HG03095 (cell line): Measurements from ENCODE around the gene PDPR.
"Not testable (repeated sequence)": the region's sequence is repeated elsewhere in the genome, so short reads cannot be mapped to it uniquely, and the experiment has no call there.

Experiments
- ATAC-seq: cut with Tn5 transposase; IDR thresholded peaks from one replicate; pipeline ENCODE4 v1.9.1; 2021; ENCODE audit warnings: moderate library complexity; ENCODE audit not compliant: unreplicated experiment

PDPR gene

DNA sequence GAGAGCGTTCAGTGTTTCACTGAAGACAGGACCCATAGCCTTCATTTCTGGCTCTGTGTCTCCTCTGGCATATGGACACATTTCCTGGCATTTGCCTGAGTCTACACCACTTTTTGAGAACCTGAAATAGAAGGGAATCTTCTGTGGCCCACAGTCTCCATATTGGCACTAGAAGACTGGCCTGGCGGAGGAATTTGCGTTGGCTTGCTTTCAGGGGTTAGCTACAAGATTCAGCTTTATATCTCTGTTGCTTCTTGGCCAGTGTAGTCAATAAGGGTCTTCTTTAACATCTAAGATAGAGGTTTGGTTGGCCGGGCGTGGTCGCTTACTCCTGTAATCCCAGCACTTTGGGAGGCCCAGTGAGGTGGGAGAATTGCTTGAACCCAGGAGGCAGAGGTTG is 46.7 kb downstream of the PDPR start:
- ATAC-seq: no peak

DNA sequence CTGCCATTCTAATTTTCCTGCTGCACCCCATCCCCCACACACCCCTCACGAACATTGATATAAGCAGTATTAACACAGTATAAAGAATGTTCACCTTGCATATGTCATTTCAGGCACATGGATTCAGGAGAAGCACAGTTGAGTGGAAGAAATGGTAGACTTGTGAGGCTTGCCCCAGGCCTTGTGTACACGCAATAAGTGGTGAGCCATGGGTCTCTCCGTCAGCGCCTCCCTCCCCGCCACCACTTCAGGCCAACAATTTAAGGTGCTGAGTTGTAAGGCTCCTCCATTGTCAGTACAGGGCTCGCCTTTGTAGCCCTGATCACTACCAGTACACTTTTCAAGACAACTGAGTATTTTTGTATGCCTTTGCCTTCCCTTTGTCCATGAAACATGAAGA is 47.2 kb downstream of the PDPR start:
- ATAC-seq: no peak

DNA sequence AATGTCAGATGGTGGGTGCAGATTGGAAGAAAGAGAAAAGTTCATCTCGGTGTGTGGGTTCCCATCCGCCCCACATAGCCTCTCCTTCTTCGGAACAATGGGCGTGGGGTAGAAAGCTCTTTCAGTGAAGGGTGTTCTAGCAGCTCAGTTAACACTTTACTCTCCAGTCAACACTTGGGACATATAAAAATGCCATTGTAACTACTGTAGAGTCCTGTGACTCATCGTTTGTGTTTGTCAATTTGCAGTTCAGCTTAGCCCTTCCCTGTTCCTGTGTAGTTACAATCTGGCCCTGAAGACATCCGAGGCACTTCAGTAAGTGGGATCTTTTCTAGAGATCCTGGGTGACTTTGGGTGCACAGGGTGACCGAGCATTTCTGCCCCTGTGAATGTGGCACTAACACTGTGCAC is 47.9 kb downstream of the PDPR start:
- ATAC-seq: no peak

DNA sequence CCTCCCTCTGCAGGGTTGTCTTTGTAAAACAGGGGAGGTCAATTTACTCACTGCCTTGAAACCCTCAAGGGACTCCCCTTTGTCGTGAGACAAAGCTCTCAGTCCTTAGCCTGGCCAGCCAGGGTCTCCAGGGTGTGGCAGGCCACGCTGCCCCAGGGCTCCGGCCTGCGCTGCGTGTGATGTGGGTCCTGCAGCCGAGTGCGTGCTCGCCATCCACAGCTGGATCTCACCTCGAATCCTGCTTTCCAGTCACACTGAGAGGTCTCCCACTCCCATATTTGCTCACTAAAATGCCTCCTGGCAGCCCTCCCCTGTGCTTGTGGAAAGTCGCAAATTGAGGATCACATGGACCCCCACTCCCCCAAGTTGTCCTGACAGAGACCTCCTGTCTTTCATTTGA is 49.5 kb downstream of the PDPR start:
- ATAC-seq: no peak

DNA sequence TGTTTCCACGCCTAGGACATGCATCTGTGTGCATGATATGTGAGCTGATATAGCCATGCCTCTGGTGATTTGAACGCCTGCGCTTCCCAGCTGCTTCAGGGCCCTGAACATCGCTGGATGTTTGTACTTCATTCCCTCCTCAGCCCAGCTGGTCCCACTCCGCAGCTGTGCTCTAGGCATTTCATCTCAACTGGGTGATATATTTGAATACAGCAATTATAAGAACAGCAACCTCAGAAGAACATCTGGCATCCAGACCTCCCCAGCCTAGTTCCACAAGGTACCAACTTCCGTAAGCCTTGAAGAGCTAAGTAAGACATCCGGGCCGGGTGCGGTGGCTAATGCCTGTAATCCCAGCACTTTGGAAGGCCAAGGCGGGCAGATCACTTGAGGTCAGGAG is 52.6 kb downstream of the PDPR start:
- not testable (repeated sequence) for ATAC-seq

DNA sequence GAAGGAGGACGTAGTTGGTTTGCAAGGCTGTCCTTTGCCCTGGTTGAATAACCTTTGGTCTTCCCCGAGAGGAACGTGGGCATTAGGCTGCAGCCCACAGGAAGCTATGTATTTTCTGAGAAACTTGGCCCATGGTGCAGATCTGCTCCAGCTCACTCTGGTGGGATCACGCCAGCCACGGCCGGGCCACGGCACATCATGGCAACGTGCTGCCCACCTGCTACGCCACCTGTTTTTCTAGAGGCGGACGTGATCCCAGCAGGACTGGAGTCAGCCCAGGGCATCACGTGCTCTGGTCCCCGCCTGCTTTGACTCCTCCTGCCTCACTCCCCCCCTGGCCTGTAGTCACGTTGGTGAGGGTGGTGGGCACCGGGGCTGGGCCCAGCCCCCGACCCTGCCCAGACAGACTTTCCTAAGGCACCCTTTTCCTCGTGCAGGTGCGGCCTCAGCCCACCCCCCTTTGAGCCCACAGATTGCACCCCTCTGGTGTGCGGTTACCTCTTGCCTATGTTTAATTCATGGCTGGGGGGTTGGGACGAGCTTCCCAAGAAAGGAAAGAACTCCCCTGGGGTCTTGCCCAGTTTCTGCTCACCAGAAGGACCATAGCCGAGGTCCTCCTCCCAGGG is 59.2 kb downstream of the PDPR start, which contains the start of gene CLEC18C:
Gene CLEC18C, plus strand, starts transcription at position 576 of the 626 bp plus-strand sequence. CDS start 492 bp downstream, outside the sequence.
- ATAC-seq: not testable (repeated sequence)

DNA sequence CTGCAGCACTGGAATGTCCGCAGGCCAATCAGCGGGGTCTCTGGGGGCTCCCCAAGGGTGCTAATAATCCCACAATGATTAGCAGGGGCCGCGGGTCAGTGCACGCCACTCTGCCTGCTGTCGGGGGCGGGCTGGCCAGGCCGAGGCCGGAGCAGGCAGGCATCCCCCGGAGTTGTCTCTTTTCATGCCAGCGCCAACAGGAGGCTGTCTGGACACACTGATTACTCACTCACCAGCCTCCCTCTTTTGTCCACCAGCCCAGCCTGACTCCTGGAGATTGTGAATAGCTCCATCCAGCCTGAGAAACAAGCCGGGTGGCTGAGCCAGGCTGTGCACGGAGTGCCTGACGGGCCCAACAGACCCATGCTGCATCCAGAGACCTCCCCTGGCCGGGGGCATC is 59.8 kb downstream of the PDPR start:
- not testable (repeated sequence) for ATAC-seq

DNA sequence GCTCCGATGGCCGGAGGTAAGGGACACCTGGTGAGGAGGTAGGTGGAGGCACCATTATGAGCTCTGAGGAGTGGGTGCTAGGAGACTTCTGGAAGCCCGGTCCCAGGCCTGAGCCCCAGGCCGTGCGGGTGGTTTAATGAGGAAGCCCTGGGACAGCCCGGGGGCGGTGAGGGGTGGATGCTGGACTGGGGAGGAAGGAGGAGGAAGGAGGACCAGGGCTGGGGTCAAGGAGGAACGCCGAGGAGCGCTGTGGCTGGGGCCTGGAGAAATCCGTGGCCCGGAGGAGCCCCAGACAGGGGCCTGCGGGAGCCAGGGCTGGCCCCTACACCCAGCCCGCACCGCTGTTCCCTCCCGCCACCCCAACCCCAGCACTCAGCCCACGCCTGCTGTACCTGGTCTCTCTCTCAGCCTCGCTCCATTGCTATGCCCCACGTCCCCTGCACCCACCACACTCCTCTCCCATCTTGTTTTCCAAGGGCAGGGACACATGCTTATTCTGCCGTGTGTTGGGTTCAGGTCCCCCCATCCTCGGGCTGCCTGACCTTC is 60.3 kb downstream of the PDPR start:
- ATAC-seq: not testable (repeated sequence)

DNA sequence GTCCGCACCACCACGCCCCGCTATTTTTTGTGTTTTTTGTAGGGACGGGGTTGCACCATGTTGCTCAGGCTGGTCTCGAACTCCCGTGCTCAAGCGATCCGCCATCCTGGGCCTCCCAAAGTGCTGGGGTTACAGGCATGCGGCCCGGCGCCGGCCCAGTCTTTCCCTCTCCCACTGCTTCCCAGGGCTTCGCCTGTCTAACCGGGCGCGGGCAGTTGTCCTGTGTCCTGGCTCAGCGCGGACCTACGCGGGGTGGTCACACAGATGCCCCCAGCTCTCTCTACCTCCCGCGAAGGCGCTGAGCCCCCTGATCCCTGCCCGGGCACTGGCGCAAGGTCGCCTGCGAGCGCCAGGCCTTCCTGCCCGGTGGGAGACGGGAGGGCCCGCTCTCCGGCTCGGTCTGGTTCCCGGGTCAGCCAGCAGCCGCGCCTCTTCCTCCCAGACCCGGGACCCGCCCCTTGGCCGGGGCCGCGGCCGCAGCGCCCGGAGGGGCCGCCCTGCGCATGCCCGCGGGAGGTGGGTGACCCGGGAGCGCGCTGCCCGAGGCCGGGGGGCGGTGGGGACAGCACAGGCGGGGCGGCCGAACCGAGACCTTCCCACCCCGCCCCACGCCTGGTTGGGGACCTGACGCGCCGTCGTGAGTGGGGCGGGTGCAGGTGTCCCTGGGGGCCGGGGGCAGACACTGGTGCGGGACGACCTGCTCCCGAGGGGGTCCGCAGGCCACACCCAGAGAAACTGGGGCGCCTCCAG is 73.9 kb downstream of the PDPR start:
- not testable (repeated sequence) for ATAC-seq

DNA sequence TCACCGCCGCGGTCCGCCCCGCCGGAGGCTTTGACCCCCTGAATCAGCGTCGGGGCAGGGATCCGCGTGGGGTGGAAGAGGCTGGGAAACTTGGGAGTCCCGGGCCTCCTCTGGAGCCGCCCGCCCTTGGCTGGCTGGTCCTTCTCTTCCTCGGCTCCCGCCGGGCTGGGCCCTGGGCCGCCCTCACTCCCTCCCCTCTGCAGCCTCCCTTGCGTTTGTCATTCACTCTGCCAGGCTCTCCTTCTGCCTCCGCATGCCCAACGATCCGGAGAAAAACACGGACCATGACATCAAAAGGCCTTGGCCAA is 74.4 kb downstream of the PDPR start:
- ATAC-seq: not testable (repeated sequence)

DNA sequence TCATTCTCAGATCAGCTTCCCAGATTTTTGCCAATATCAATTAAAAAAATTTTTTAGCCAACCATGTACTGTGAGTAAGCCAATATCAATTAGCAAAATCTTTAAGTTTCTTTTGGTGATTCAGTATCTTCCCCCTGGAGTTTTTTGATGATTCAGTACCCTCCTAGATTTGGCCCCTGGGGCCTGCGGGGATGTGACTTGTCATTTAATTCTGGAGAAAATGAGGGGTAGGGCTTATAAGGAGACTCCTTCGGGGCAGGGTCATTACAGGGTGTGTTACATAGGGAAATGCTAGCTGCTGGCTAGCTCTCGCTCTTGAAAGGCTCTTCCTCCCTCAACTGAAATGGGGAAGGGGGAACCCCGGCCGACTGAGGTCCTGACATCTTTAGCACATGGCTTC is 76.4 kb downstream of the PDPR start:
- not testable (repeated sequence) for ATAC-seq

DNA sequence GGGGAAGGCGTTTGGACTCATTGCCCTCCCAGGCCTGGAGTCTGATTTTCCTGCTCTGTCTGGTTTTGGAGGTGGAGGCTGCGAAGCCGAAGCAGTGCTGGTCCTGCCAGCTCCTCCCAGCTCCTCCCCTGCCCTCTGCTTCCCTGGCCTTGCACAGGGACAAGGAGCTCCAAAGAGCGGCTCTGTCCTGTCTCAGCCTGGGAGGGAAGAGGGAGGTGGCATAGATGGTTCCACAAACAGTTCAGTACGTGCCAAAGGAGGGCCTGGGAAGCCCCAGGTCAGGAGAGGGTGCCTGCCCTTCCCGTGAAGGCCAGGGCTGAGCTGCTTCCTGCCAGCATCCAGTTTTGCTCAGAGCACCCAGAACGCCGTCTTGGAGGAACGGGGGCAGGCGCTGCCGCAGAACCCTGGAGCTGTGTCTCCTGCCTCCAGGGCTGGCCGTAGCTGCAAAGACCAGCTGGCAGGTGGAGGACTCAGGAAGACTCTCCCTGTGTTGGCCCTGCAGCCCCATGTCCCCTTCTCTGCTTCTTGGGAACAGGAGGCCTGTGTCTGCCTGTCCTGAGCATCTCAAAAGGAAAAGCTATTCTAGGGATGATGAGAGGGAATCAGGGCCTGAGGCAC is 82.7 kb downstream of the PDPR start:
- not testable (repeated sequence) for ATAC-seq

DNA sequence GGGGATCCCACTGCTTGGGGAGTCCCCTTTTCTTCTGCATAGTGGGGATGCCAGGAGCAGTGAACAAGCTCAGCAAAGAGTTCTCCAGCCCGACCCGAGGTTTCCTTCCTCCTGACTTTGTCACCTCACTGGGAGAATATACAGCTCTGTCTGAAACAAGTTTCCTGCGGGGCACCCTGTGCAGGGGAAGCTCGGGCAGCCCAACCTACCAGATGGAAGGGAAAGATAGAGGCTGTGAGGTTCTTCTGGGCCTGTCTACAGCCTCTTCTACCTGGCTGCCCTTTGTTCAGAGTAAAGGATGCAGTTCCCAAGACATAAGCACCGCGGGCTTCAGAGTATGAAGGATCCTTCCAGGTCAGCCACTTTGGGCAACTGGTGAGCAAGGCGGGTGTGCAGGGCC is 83.5 kb downstream of the PDPR start:
- ATAC-seq: not testable (repeated sequence)

DNA sequence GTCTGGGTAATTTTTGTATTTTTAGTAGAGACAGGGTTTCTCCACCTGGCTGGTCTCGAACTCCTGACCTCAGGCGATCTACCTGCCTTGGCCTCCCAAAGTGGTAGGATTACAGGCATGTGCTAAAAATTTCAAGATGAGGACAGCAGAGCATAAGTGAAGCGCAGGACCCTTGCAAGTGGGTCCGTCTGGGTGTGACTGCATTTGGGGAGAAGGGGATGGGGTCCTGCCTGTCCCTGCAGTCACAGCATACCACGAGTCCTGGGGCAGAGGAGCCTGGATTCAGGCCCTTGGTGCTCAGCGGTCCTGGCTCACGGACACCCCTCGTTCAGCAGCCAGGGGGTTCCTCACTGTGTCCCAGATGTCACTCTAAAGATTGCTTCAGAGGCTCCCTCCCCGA is 84.1 kb downstream of the PDPR start:
- ATAC-seq: not testable (repeated sequence)

DNA sequence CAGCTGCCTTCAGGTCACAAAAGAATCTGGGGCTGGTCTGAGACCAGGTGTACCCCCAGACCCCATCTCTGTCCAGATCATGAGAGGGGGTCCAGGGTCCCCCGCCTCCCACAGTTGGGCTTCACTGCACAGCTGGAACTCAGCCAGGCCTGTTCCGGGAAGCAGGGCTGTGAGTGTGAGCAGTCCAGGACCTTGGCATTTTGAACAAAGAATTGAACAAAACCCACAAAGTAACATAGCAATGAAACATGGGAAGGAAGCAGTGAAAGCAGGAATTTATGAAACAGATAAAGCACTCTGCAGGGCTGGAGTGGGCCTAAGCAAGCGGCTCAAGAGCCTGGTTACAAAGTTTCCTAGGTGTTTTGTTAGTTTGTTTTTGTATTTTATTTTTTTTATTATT is 84.5 kb downstream of the PDPR start:
- ATAC-seq: not testable (repeated sequence)

DNA sequence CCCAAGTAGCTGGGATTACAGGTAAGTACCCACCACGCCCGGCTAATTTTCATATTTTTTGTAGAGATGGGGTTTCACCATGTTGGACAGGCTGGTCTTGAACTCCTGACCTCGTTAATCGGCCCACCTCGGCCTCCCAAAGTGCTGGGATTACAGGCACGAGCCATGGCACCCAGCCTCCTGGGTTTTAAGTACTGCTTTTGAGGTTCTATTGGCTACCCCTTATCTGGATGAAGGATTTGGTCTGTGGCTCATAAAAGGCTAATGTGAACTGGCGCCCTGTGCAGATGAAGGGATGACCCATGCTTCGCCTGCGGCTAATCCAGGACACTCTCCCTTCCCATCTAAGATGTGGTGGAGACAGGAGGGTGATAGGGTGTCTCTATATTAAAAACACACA is 85.0 kb downstream of the PDPR start:
- not testable (repeated sequence) for ATAC-seq

DNA sequence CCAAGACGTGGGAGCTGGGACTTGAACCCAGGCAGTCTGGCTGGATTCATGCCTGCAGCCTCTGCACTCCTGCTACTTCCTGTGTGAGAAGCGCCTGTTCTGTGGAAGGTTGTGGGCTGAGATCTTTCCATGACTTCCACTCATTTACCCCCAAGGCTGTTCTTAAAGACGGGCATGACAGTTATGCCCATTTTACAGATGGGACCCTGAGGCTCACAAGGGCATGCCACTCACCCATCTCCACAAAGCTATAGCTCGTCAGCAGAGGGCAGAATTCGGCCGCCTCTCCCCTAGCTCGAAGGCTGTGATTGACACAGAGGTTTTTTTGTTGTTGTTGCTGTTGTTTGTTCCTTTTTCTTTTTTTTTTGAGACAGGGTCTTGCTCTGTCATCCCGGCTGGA is 85.9 kb downstream of the PDPR start:
- ATAC-seq: not testable (repeated sequence)

DNA sequence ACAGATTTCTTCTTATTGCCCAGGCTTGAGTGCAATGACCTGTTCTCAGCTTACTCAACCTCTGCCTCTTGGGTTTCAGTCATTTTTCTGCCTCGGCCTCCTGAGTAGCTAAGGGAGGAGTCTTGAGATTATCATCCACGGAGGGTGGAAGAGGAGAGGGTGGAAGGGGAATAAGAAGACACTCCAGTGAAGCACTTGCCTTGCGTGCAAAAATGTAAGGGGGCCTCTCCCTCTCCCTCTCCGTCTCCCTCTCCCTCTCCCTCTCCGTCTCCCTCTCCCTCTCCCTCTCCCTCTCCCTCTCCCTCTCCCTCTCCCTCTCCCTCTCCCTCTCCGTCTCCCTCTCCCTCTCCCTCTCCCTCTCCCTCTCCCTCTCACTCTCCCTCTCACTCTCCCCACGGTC is 89.4 kb downstream of the PDPR start:
- not testable (repeated sequence) for ATAC-seq

DNA sequence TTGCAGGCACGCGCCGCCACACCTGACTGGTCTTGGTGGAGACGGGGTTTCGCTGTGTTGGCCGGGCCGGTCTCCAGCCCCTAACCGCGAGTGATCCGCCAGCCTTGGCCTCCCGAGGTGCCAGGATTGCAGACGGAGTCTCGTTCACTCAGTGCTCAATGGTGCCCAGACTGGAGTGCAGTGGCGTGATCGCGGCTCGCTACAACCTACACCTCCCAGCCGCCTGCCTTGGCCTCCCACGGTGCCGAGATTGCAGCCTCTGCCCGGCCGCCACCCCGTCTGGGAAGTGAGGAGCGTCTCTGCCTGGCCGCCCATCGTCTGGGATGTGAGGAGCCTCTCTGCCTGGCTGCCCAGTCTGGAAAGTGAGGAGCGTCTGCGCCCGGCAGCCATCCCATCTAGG is 89.9 kb downstream of the PDPR start:
- ATAC-seq: not testable (repeated sequence)

DNA sequence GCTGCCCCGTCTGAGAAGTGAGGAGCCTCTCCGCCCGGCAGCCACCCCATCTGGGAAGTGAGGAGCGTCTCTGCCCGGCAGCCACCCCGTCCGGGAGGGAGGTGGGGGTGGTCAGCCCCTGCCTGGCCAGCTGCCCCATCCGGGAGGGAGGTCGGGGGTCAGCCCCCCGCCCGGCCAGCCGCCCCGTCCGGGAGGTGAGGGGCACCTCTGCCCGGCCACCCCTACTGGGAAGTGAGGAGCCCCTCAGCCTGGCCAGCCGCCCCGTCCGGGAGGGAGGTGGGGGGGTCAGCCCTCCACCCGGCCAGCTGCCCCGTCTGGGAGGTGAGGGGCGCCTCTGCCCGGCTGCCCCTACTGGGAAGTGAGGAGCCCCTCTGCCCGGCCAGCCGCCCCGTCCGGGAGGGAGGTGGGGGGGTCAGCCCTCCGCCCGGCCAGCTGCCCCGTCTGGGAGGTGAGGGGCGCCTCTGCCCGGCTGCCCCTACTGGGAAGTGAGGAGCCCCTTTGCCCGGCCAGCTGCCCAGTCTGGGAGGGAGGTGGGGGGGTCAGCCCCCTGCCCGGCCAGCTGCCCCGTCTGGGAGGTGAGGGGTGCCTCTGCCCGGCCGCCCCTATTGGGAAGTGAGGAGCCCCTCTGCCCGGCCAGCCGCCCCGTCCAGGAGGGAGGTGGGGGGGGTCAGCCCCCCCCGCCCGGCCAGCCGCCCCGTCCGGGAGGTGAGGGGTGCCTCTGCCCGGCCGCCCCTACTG is 90.7 kb downstream of the PDPR start:
- ATAC-seq: not testable (repeated sequence)

DNA sequence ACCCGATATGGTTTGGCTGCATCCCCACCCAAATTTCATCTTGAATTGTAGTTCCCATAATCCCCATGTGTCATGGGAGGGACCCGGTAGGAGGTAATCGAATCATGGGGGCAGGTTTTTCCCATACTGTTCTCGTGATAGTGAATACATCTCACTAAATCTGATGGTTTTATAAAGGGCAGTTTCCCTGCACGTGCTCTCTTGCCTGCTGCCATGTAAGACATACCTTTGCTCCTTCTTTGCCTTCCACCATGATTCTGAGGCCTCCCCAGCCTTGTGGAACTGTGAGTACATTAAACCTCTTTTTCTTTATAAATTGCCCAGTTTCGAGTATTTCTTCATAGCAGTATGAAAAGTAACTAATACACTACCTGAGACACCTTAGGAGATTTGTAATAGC is 92.2 kb downstream of the PDPR start:
- ATAC-seq: not testable (repeated sequence)
